ENCODE measurements around the gene OR51I2. TPM values are rescaled to one million over a fixed set of nuclear protein-coding genes. Genes with fewer than 3 reads are reported as not detected.
A peak's percentile ranks its signal among the peaks of the same experiment; 100 is the strongest.

OR51I2 gene
- total and polyA plus RNA-seq, 9 of the 15 experiments (the other 6 are each of a cell fraction or from before 2014, with no cell fraction given), result 0.06 to 0.61 (median 0.07) TPM; not detected in 6

- TF ChIP-seq CHCHD3 (CRISPR knock-in tag; IDR thresholded peaks at IDR 0.05) (no peak), SMARCA4 (IDR thresholded peaks at IDR 0.05) (no peak), TBL1XR1 (IDR thresholded peaks at IDR 0.05; ENCODE audit: low read length in 2 of 2) (peak in 1 of 2 experiments; percentile 19; a peak in 1 of 4 replicates), TEAD4 (IDR thresholded peaks at IDR 0.05; ENCODE audit: low read length) (0 out of 2 replicates have a peak, but pooled peaks have one; percentile 13), TEAD4 (CRISPR knock-in tag; IDR thresholded peaks at IDR 0.05; ENCODE audit: borderline replicate concordance) (no peak), TAF9B (IDR thresholded peaks at IDR 0.05; ENCODE audit: partially characterized antibody) (no peak), CEBPG (CRISPR knock-in tag; IDR thresholded peaks at IDR 0.05) (no peak), CEBPG (tag; conservative IDR thresholded peaks at IDR 0.05 in 1 of 2, IDR thresholded peaks at IDR 0.05 in 1 of 2) (no peak), HNRNPUL1 (IDR thresholded peaks at IDR 0.05; ENCODE audit: low read length) (no peak), NBN (IDR thresholded peaks at IDR 0.05; ENCODE audit: low read depth) (0 out of 2 replicates have a peak, but pooled peaks have one; percentile 36), PBX2 (CRISPR knock-in tag; IDR thresholded peaks at IDR 0.05; ENCODE audit: low read depth) (0 out of 2 replicates have a peak, but pooled peaks have one; percentile 5), PBX2 (tag; conservative IDR thresholded peaks at IDR 0.05; ENCODE audit: low read depth) (peak; percentile 87), ATF3 (IDR thresholded peaks at IDR 0.05) (peak; percentile 62), ATF3 (CRISPR knock-in tag; conservative IDR thresholded peaks at IDR 0.05) (0 out of 2 replicates have a peak, but pooled peaks have one; percentile 51), FOXJ2 (tag; IDR thresholded peaks at IDR 0.05) (no peak), ZNF3 (CRISPR knock-in tag; IDR thresholded peaks at IDR 0.05) (no peak), CCNT2 (IDR thresholded peaks at IDR 0.05; ENCODE audit: borderline replicate concordance, extremely low read depth, insufficient read length, low read depth, low read length) (no peak), NFRKB (IDR thresholded peaks at IDR 0.05; ENCODE audit: low read depth) (no peak), ZNF436 (CRISPR knock-in tag; IDR thresholded peaks at IDR 0.05) (no peak), ZNF174 (CRISPR knock-in tag; IDR thresholded peaks at IDR 0.05) (no peak), ZNF212 (CRISPR knock-in tag; IDR thresholded peaks at IDR 0.05) (no peak), ZNF408 (CRISPR knock-in tag; IDR thresholded peaks at IDR 0.05; ENCODE audit: low read depth) (no peak), PREB (CRISPR knock-in tag; IDR thresholded peaks at IDR 0.05) (no peak), ATF7 (IDR thresholded peaks at IDR 0.05) (peak; percentile 48; the same call in 1 of the 2 replicates), GTF2B (IDR thresholded peaks at IDR 0.05; ENCODE audit: extremely low read depth, insufficient read length) (no peak)
Measured at GRCh38 chr11:5476186-5476819, 27.2 kb downstream of the OR51I2 start (continued).
